SJCRH30 (cell line): Measurements from ENCODE around the gene CPNE9. TPM values are rescaled to one million over a fixed set of nuclear protein-coding genes. Genes with fewer than 3 reads are reported as not detected.
A peak's percentile ranks its signal among the peaks of the same experiment; 100 is the strongest.

ENCODE experiments used
- DNase-seq, 2 experiments: peaks; one replicate each; pipeline ENCODE4 v3.0.0-alpha.2; 2015 to 2020
- H3K27ac ChIP-seq: fragments of 250-450 bp; sonication (Bioruptor Pico); 2 replicates; pipeline ENCODE4 v1.5.1; 2020; ENCODE audit warnings: mild to moderate bottlenecking, moderate library complexity
- H3K27me3 ChIP-seq: fragments of 250-450 bp; sonication (Bioruptor Pico); 2 replicates; pipeline ENCODE4 v1.5.1; 2020; ENCODE audit warnings: mild to moderate bottlenecking, moderate library complexity
- H3K36me3 ChIP-seq: fragments of 250-450 bp; sonication (Bioruptor Pico); 2 replicates; pipeline ENCODE4 v1.5.1; 2020; ENCODE audit warnings: mild to moderate bottlenecking, moderate library complexity
- H3K4me1 ChIP-seq: fragments of 250-450 bp; sonication (Bioruptor Pico); 2 replicates; pipeline ENCODE4 v1.5.1; 2020; ENCODE audit warnings: mild to moderate bottlenecking, moderate library complexity
- H3K4me3 ChIP-seq: fragments of 250-450 bp; sonication (Bioruptor Pico); 2 replicates; pipeline ENCODE4 v1.5.1; 2020; ENCODE audit warnings: mild to moderate bottlenecking, moderate library complexity
- H3K9me3 ChIP-seq: fragments of 250-450 bp; sonication (Bioruptor Pico); replicated peaks from 2 replicates; pipeline ENCODE4 v1.5.1; 2020; ENCODE audit warnings: mild to moderate bottlenecking, moderate library complexity
- total RNA-seq: library from RNA; depleted of rRNA; stranded (reverse); fragments of >200 nt; shearing (Covaris generic); gene quantifications from 2 replicates; pipeline ENCODE4 v1.2.3, GENCODE V29; 2014

The CPNE9 gene
- total RNA-seq, 1 experiment from 2014 or later: 0.06 TPM

GRCh38 chr3:9736831-9737230, 33.2 kb downstream of the CPNE9 start:
- no peak overlapping the region for H3K27ac ChIP-seq
- H3K4me1 ChIP-seq: peaks cover 5% of the 10 kb centered on the region
- H3K36me3 ChIP-seq: peaks cover 61% of the 10 kb centered on the region
- DNase-seq: no peak
- no peaks in the 10 kb centered on the region for H3K9me3 ChIP-seq
- H3K27me3 ChIP-seq: no peaks in the 10 kb centered on the region
- no peak overlapping the region for H3K4me3 ChIP-seq

GRCh38 chr3:9739181-9739580, 35.5 kb downstream of the CPNE9 start:
- no peaks in the 10 kb centered on the region for H3K9me3 ChIP-seq
- no peak overlapping the region for H3K27ac ChIP-seq
- no peak overlapping the region for H3K4me3 ChIP-seq
- no peaks in the 10 kb centered on the region for H3K27me3 ChIP-seq
- H3K4me1 ChIP-seq: no peaks in the 10 kb centered on the region
- no peak for DNase-seq
- H3K36me3 ChIP-seq: peaks cover 84% of the 10 kb centered on the region

GRCh38 chr3:9742560-9742959, 38.9 kb downstream of the CPNE9 start:
- Histone ChIP-seq H3K4me1 (no peaks in the 10 kb centered on the region), H3K27ac (no peak overlapping the region), H3K27me3 (no peaks in the 10 kb centered on the region), H3K36me3 (peaks cover 81% of the 10 kb centered on the region), H3K9me3 (no peaks in the 10 kb centered on the region), H3K4me3 (no peak overlapping the region)
- no peak for DNase-seq

GRCh38 chr3:9743548-9743947, 39.9 kb downstream of the CPNE9 start:
- peaks cover 77% of the 10 kb centered on the region for H3K36me3 ChIP-seq
- H3K9me3 ChIP-seq: no peaks in the 10 kb centered on the region
- no peak for DNase-seq
- H3K4me3 ChIP-seq: no peak overlapping the region
- H3K4me1 ChIP-seq: no peaks in the 10 kb centered on the region
- no peaks in the 10 kb centered on the region for H3K27me3 ChIP-seq
- no peak overlapping the region for H3K27ac ChIP-seq

GRCh38 chr3:9744162-9744561, 40.5 kb downstream of the CPNE9 start:
- Histone ChIP-seq H3K9me3 (no peaks in the 10 kb centered on the region), H3K4me3 (no peak overlapping the region), H3K27me3 (no peaks in the 10 kb centered on the region), H3K27ac (no peak overlapping the region), H3K36me3 (peaks cover 71% of the 10 kb centered on the region), H3K4me1 (no peaks in the 10 kb centered on the region)
- DNase-seq: no peak

GRCh38 chr3:9745521-9745920, 41.9 kb downstream of the CPNE9 start:
- no peaks in the 10 kb centered on the region for H3K27me3 ChIP-seq
- H3K9me3 ChIP-seq: no peaks in the 10 kb centered on the region
- no peak for DNase-seq
- no peaks in the 10 kb centered on the region for H3K4me1 ChIP-seq
- no peak overlapping the region for H3K4me3 ChIP-seq
- H3K36me3 ChIP-seq: peaks cover 59% of the 10 kb centered on the region
- H3K27ac ChIP-seq: no peak overlapping the region

- Histone ChIP-seq H3K9me3 (no peaks in the 10 kb centered on the region), H3K27me3 (no peaks in the 10 kb centered on the region), H3K4me1 (no peaks in the 10 kb centered on the region), H3K27ac (no peak overlapping the region), H3K4me3 (no peak overlapping the region), H3K36me3 (peaks cover 50% of the 10 kb centered on the region)
- no peak for DNase-seq
Measured at GRCh38 chr3:9746330-9746729, 42.7 kb downstream of the CPNE9 start.

- no peaks in the 10 kb centered on the region for H3K9me3 ChIP-seq
- H3K27me3 ChIP-seq: no peaks in the 10 kb centered on the region
- H3K4me1 ChIP-seq: no peaks in the 10 kb centered on the region
- DNase-seq: no peak
- no peak overlapping the region for H3K27ac ChIP-seq
- peaks cover 48% of the 10 kb centered on the region for H3K36me3 ChIP-seq
- H3K4me3 ChIP-seq: no peak overlapping the region
Measured at GRCh38 chr3:9747267-9747666, 43.6 kb downstream of the CPNE9 start.

- Histone ChIP-seq H3K9me3 (no peaks in the 10 kb centered on the region), H3K36me3 (peaks cover 40% of the 10 kb centered on the region), H3K27ac (no peak overlapping the region), H3K4me1 (no peaks in the 10 kb centered on the region), H3K4me3 (no peak overlapping the region), H3K27me3 (no peaks in the 10 kb centered on the region)
- no peak for DNase-seq
Measured at GRCh38 chr3:9748031-9748430, 44.4 kb downstream of the CPNE9 start.

GRCh38 chr3:9749296-9749644, 45.6 kb downstream of the CPNE9 start:
- Histone ChIP-seq H3K4me1 (no peaks in the 10 kb centered on the region), H3K27ac (peak overlapping the region; percentile 78), H3K27me3 (no peaks in the 10 kb centered on the region), H3K9me3 (no peaks in the 10 kb centered on the region), H3K4me3 (peak overlapping the region; percentile 66), H3K36me3 (peaks cover 28% of the 10 kb centered on the region)
- DNase-seq: peak in 1 of 2 experiments; percentile 69

GRCh38 chr3:9749645-9750555, 46.3 kb downstream of the CPNE9 start, which contains the start of gene OGG1:
Gene OGG1, plus strand, starts transcription at chr3:9749952. Its CDS starts 335 bp downstream, at chr3:9750287.
- Histone ChIP-seq H3K27ac (peak within 1 kb of the TSS; percentile 78), H3K9me3 (no peaks in the 10 kb centered on the region), H3K27me3 (no peaks in the 10 kb centered on the region), H3K4me3 (peak within 1 kb of the TSS; percentile 66), H3K4me1 (no peaks in the 10 kb centered on the region), H3K36me3 (peaks cover 23% of the 10 kb centered on the region)
- DNase-seq: peak; percentile 98 to 99

- peak in 1 of 2 experiments; percentile 29 for DNase-seq
- H3K36me3 ChIP-seq: peaks cover 20% of the 10 kb centered on the region
- peak overlapping the region; percentile 78; the same call in 1 of the 2 replicates for H3K27ac ChIP-seq
- H3K4me3 ChIP-seq: peak overlapping the region; percentile 66
- H3K9me3 ChIP-seq: no peaks in the 10 kb centered on the region
- H3K4me1 ChIP-seq: no peaks in the 10 kb centered on the region
- H3K27me3 ChIP-seq: no peaks in the 10 kb centered on the region
Measured at GRCh38 chr3:9750556-9751411, 47.2 kb downstream of the CPNE9 start.

- Histone ChIP-seq H3K36me3 (peaks cover 23% of the 10 kb centered on the region), H3K27ac (no peak overlapping the region), H3K4me1 (no peaks in the 10 kb centered on the region), H3K9me3 (no peaks in the 10 kb centered on the region), H3K4me3 (no peak overlapping the region), H3K27me3 (no peaks in the 10 kb centered on the region)
- DNase-seq: no peak
Measured at GRCh38 chr3:9754678-9755077, 51.0 kb downstream of the CPNE9 start.

GRCh38 chr3:9757427-9757826, 53.8 kb downstream of the CPNE9 start:
- no peaks in the 10 kb centered on the region for H3K9me3 ChIP-seq
- no peaks in the 10 kb centered on the region for H3K4me1 ChIP-seq
- H3K4me3 ChIP-seq: no peak overlapping the region
- peaks cover 19% of the 10 kb centered on the region for H3K36me3 ChIP-seq
- DNase-seq: no peak
- no peaks in the 10 kb centered on the region for H3K27me3 ChIP-seq
- no peak overlapping the region for H3K27ac ChIP-seq
